ENCODE data around the gene ADAM22.

The ADAM22 gene

GRCh38 chr7:88083883-88084282 lies 149.8 kb downstream of the ADAM22 start:
- H3K27ac ChIP-seq: no peak overlapping the region
- no peak for TF ChIP-seq CTCF (IDR thresholded peaks at IDR 0.05)
- H3K36me3 ChIP-seq: no peaks in the 10 kb centered on the region
- H3K27me3 ChIP-seq: no peaks in the 10 kb centered on the region
- H3K9me3 ChIP-seq: no peaks in the 10 kb centered on the region
- H3K4me3 ChIP-seq (ENCODE audit: low read depth in 1 of 2, low read length in 1 of 2): no peak overlapping the region
- H3K4me1 ChIP-seq (ENCODE audit: control insufficient read depth in 1 of 2, insufficient read depth in 1 of 2, low read depth in 1 of 2, low read length in 1 of 2): no peaks in the 10 kb centered on the region

DNA sequence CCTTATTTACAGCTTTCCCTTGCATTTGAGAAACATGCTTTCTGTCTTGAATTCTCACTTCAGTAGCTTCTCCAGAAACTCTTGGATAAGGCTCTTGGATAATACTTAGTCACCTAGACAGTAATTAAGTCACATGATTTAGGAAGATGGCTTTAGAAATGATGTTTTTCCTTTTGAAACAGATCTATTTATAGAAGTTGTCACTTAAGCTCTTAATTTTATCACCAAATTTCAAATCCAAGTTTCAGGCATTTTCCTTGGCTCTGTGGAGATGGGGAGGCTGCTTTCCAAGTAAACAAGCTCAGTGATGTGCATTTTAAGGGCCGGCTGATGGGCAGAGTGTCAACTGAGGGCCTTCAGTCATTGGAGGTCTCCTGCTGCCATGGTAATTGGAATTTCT lies 155.5 kb downstream of the ADAM22 start:
- no peaks in the 10 kb centered on the region for H3K36me3 ChIP-seq
- TF ChIP-seq CTCF (IDR thresholded peaks at IDR 0.05): no peak
- no peak overlapping the region for H3K27ac ChIP-seq
- H3K4me1 ChIP-seq (ENCODE audit: control insufficient read depth in 1 of 2, insufficient read depth in 1 of 2, low read depth in 1 of 2, low read length in 1 of 2): no peaks in the 10 kb centered on the region
- no peak overlapping the region for H3K4me3 ChIP-seq (ENCODE audit: low read depth in 1 of 2, low read length in 1 of 2)
- H3K27me3 ChIP-seq: no peaks in the 10 kb centered on the region
- no peaks in the 10 kb centered on the region for H3K9me3 ChIP-seq

- H3K27me3 ChIP-seq: no peaks in the 10 kb centered on the region
- H3K9me3 ChIP-seq: no peaks in the 10 kb centered on the region
- H3K36me3 ChIP-seq: no peaks in the 10 kb centered on the region
- H3K27ac ChIP-seq: no peak overlapping the region
- H3K4me1 ChIP-seq (ENCODE audit: control insufficient read depth in 1 of 2, insufficient read depth in 1 of 2, low read depth in 1 of 2, low read length in 1 of 2): no peaks in the 10 kb centered on the region
- TF ChIP-seq CTCF (IDR thresholded peaks at IDR 0.05): no peak
- no peak overlapping the region for H3K4me3 ChIP-seq (ENCODE audit: low read depth in 1 of 2, low read length in 1 of 2)
Measured at GRCh38 chr7:88090240-88090639, 156.2 kb downstream of the ADAM22 start.

- H3K27ac ChIP-seq: no peak overlapping the region
- no peaks in the 10 kb centered on the region for H3K36me3 ChIP-seq
- no peaks in the 10 kb centered on the region for H3K4me1 ChIP-seq (ENCODE audit: control insufficient read depth in 1 of 2, insufficient read depth in 1 of 2, low read depth in 1 of 2, low read length in 1 of 2)
- no peak for TF ChIP-seq CTCF (IDR thresholded peaks at IDR 0.05)
- no peaks in the 10 kb centered on the region for H3K9me3 ChIP-seq
- H3K4me3 ChIP-seq (ENCODE audit: low read depth in 1 of 2, low read length in 1 of 2): no peak overlapping the region
- H3K27me3 ChIP-seq: no peaks in the 10 kb centered on the region
Measured at GRCh38 chr7:88090671-88091070, 156.6 kb downstream of the ADAM22 start.

GRCh38 chr7:88091988-88092675 lies 158.1 kb downstream of the ADAM22 start:
- H3K36me3 ChIP-seq: no peaks in the 10 kb centered on the region
- H3K27me3 ChIP-seq: no peaks in the 10 kb centered on the region
- H3K4me1 ChIP-seq (ENCODE audit: control insufficient read depth in 1 of 2, insufficient read depth in 1 of 2, low read depth in 1 of 2, low read length in 1 of 2): no peaks in the 10 kb centered on the region
- H3K27ac ChIP-seq: no peak overlapping the region
- H3K4me3 ChIP-seq (ENCODE audit: low read depth in 1 of 2, low read length in 1 of 2): no peak overlapping the region
- no peaks in the 10 kb centered on the region for H3K9me3 ChIP-seq
- no peak for TF ChIP-seq CTCF (IDR thresholded peaks at IDR 0.05)

GRCh38 chr7:88092676-88092999 lies 158.6 kb downstream of the ADAM22 start:
- no peak for TF ChIP-seq CTCF (IDR thresholded peaks at IDR 0.05)
- no peak overlapping the region for H3K27ac ChIP-seq
- H3K36me3 ChIP-seq: no peaks in the 10 kb centered on the region

More at GRCh38 chr7:88092676-88092999, 158.6 kb downstream of the ADAM22 start:
- no peak overlapping the region for H3K4me3 ChIP-seq (ENCODE audit: low read depth in 1 of 2, low read length in 1 of 2)
- no peaks in the 10 kb centered on the region for H3K9me3 ChIP-seq
- H3K27me3 ChIP-seq: no peaks in the 10 kb centered on the region
- no peaks in the 10 kb centered on the region for H3K4me1 ChIP-seq (ENCODE audit: control insufficient read depth in 1 of 2, insufficient read depth in 1 of 2, low read depth in 1 of 2, low read length in 1 of 2)

Measured in neutrophil (primary cell).